ENCODE measurements around the gene FARSA.

DNA sequence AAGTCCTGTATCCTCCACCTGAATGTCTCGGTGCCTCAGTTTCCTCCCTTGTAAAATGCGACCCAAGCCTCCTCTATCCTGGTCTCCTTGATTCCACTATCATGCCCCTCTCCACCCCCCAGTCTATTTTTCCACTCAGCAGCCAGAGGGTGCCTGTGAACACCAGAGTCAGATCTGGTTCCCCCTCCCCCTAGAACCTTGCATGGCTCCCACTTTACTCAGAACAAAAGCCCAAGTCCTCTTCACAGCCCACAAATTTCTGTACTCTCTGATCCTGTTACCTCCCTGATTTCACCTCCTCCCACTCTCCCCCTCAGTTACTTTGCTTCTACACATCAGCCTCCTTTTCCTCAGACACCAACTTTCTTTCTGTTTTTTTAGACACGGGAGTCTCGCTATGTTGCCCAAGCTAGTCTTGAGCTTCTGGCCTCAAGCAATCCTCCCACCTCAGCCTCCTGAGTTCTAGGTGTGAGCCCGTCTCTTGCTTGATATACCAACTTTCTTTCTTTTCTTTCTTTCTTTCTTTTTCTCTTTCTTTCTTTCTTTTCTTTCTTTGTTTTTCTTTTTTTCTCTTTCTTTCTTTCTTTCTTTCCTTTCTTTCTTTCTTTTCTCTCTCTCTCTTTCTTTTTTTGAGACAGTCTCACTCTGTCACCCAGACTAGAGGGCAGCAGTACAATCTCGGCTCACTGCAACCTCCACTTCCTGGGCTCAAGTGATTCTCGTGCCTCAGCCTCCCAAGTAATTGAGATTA is 36.7 kb upstream of the FARSA start:
- TF ChIP-seq, protein P1, sequence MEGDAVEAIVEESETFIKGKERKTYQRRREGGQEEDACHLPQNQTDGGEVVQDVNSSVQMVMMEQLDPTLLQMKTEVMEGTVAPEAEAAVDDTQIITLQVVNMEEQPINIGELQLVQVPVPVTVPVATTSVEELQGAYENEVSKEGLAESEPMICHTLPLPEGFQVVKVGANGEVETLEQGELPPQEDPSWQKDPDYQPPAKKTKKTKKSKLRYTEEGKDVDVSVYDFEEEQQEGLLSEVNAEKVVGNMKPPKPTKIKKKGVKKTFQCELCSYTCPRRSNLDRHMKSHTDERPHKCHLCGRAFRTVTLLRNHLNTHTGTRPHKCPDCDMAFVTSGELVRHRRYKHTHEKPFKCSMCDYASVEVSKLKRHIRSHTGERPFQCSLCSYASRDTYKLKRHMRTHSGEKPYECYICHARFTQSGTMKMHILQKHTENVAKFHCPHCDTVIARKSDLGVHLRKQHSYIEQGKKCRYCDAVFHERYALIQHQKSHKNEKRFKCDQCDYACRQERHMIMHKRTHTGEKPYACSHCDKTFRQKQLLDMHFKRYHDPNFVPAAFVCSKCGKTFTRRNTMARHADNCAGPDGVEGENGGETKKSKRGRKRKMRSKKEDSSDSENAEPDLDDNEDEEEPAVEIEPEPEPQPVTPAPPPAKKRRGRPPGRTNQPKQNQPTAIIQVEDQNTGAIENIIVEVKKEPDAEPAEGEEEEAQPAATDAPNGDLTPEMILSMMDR (IDR thresholded peaks at IDR 0.05 in 4 of 5, conservative IDR thresholded peaks at IDR 0.05 in 1 of 5), result no peak
- TF ChIP-seq POLR2A (IDR thresholded peaks at IDR 0.05), result no peak
